Measurements from ENCODE around the gene LRRC75A.
"Not testable (repeated sequence)": the region's sequence is repeated elsewhere in the genome, so short reads cannot be mapped to it uniquely, and the experiment has no call there.

The LRRC75A gene

GRCh38 chr17:16440901-16441629, 50.9 kb downstream of the LRRC75A start:
- no peak for DNase-seq
- intact Hi-C loops (cut with DNase I): no loop called here

GRCh38 chr17:16440354-16440753, 51.6 kb downstream of the LRRC75A start:
- DNase-seq; intact Hi-C loops (cut with DNase I): not testable (repeated sequence)

- intact Hi-C loops (cut with DNase I): loop anchor here (2.0 kb wide), 1 partner anchor 59 kb away; the partner anchor contains the start of gene UBB
- DNase-seq: no peak
These were observed 52.1 kb downstream of the LRRC75A start for GRCh38 chr17:16439811-16440351.

GRCh38 chr17:16439303-16439791, 52.6 kb downstream of the LRRC75A start:
- intact Hi-C loops (cut with DNase I): loop anchor here (2.0 kb wide), 1 partner anchor 59 kb away; the partner anchor contains the start of gene UBB
- no peak for DNase-seq

GRCh38 chr17:16438557-16439302, 53.3 kb downstream of the LRRC75A start:
- intact Hi-C loops (cut with DNase I): loop anchor here (2.0 kb wide), 1 partner anchor 58 kb away; the partner anchor contains the start of gene UBB

GRCh38 chr17:16438173-16438556, 53.8 kb downstream of the LRRC75A start:
- intact Hi-C loops (cut with DNase I): loop anchor here (2.0 kb wide), 1 partner anchor 57 kb away; the partner anchor contains the start of gene UBB
- no peak for DNase-seq

More at GRCh38 chr17:16438557-16439302, 53.3 kb downstream of the LRRC75A start:
- DNase-seq: peak; percentile 89 to 99 (median 96)

- no peak for DNase-seq
- intact Hi-C loops (cut with DNase I): no loop called here
These were observed 54.9 kb downstream of the LRRC75A start for GRCh38 chr17:16437083-16437482.

GRCh38 chr17:16435925-16436886, 55.8 kb downstream of the LRRC75A start:
- intact Hi-C loops (cut with DNase I): no loop called here
- no peak for DNase-seq

GRCh38 chr17:16434662-16435061, 57.3 kb downstream of the LRRC75A start:
- DNase-seq: no peak
- intact Hi-C loops (cut with DNase I): no loop called here

GRCh38 chr17:16433514-16433913, 58.5 kb downstream of the LRRC75A start:
- DNase-seq: no peak
- intact Hi-C loops (cut with DNase I): no loop called here

- DNase-seq: no peak
These were observed 60.0 kb downstream of the LRRC75A start for GRCh38 chr17:16432017-16432416.

GRCh38 chr17:16430650-16431049, 61.3 kb downstream of the LRRC75A start:
- intact Hi-C loops (cut with DNase I): no loop called here
- DNase-seq: no peak

More at GRCh38 chr17:16432017-16432416, 60.0 kb downstream of the LRRC75A start:
- intact Hi-C loops (cut with DNase I): no loop called here

GRCh38 chr17:16429083-16429482, 62.9 kb downstream of the LRRC75A start:
- no peak for DNase-seq
- intact Hi-C loops (cut with DNase I): no loop called here

GRCh38 chr17:16428098-16428882, 63.7 kb downstream of the LRRC75A start:
- intact Hi-C loops (cut with DNase I): no loop called here
- peak in 41 of 42 donors; percentile 43 to 86 (median 70) for DNase-seq

- intact Hi-C loops (cut with DNase I): no loop called here
- DNase-seq: no peak
These were observed 65.0 kb downstream of the LRRC75A start for GRCh38 chr17:16427020-16427419.

GRCh38 chr17:16425698-16426659, 66.0 kb downstream of the LRRC75A start:
- intact Hi-C loops (cut with DNase I): no loop called here
- no peak for DNase-seq

GRCh38 chr17:16425202-16425601, 66.8 kb downstream of the LRRC75A start:
- intact Hi-C loops (cut with DNase I): no loop called here
- no peak for DNase-seq
